Occipital lobe (tissue), 2 donors: Measurements from ENCODE around the gene IFFO2. TPM values are rescaled to one million over a fixed set of nuclear protein-coding genes. Genes with fewer than 3 reads are reported as not detected.
A peak's percentile ranks its signal among the peaks of the same experiment; 100 is the strongest.
"Not testable (repeated sequence)": the region's sequence is repeated elsewhere in the genome, so short reads cannot be mapped to it uniquely, and the experiment has no call there.

ENCODE experiments used
- DNase-seq: peaks from one replicate; lab custom pipeline; 2025; lab: John Stamatoyannopoulos, UW
- total RNA-seq: library from RNA; depleted of rRNA; stranded (reverse); fragments of >200 nt; gene quantifications from one replicate; pipeline ENCODE4 v1.2.3, GENCODE V29; 2014

The IFFO2 gene
- total RNA-seq, 1 donor from 2014 or later = 5.8 TPM

DNA sequence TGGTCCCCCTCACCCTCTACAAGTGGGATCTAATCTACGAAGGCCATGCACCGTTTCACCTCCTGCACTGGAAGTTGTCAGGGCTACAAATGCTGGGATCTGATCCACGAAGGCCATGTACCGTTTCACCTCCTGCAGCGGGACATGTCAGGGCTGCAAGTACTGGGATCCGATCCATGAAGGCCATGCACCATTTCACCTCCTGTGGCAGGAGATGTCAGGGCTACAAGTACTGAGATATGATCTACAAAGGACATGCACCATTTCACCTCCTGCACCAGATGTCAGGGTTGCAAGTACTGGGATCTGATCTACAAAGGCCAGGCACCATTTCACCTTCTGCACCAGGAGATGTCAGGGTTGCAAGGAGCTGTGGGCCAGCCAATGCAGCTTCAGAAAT, 61.2 kb downstream of the IFFO2 start:
- DNase-seq = no peak

DNA sequence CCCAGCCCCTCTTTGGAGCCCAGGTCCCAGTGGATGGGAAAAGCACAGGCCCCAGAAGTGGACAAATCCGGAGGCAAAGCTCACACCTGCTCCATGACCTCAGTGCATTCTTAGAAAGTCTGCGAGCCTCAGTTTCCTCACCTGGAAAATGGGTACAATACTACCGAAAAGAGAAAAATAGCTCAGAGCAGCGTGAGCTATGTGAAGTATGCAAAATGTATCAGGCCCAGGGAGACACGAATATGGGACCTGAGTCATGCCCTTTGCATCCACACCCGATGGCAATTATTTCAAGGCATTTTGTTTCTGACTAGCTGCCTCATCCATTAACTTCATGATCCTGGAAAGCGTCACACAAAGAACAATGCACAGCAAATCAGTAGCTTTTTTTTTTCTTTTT, 63.4 kb downstream of the IFFO2 start:
- no peak for DNase-seq

DNA sequence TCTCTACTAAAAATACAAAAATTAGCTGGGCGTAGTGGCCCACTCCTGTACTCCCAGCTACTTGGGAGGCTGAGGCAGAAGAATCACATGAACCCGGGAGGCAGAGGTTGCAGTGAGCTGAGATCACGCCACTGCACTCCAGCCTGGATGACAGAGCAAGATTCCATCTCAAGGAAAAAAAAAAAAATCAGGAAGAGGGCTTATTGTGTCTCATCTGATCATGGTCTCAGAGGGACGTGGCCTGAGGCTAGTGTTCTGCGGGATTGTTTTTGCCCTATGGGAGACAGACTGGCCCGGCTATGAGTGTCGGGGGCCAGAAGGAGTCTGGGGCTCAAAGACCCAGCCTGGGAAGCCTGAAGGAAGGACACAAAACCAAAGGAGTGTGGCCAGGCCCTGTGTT, 64.6 kb downstream of the IFFO2 start:
- DNase-seq = not testable (repeated sequence)

DNA sequence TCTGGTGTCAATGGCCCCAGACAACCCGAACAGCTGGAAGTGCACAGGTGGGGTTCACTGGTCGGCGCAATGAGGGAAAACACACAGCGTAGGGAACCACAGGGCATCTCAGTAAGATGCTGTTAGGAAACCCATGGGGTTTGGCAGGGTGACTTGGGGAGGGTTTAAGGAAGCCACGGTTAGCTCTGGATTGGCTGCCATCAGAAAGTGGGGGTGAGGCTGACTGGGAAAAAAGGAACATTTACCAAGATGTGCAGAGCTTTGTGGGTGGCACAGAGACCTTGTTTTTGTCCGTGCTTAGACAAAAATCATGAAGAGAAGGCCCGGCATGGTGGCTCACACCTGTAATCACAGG, 65.1 kb downstream of the IFFO2 start:
- DNase-seq = no peak

DNA sequence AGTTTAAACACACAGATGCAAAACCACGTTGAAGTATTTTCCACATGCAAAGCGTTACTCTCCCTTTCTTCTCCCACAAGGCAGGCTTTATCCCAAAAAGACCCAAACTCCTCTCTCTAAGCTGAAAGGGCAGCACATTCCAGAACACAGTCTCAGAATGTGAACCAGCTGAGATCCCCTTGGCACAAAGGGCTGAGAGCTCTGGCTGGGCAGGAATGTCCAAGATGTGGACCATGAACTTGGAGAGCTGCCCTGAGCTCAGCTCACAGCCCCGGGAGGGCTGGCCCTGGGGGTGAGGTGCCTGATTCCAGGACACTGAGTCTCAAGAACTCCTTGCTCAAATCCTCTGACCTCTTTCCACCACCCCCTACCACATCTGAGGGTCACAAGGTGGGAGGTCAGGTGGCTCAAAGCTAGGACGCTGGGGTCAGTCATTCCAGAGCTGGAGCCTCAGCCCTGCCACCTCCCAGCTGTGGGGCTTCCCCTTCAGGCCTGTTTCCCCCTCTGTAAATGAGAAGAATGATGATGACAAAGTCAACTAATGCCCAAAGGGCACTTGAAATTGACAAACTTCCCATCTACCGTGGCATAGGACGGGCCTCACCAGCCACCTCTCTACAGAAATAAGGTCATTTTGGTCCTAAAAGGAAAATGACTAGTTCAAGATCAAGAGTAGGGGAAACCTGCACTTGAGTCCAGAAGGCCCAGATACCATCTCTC, 65.6 kb downstream of the IFFO2 start:
- DNase-seq = no peak

DNA sequence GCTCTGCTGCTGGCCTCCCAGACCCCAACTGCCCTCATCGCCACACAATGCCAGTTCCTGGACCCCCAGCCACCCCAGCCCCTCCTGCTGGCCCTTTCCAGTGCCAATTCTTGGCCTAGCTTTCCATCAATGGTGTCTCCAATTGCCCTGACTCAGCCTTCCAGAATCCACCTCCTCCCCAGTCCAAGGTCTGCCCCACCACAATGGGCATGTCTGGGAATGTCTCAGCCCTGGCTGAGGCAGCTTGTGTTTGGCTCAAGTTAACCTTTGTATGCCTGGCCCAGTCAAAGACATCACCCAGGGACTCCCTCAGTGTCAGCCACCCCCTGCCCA, 70.5 kb downstream of the IFFO2 start:
- DNase-seq = no peak

DNA sequence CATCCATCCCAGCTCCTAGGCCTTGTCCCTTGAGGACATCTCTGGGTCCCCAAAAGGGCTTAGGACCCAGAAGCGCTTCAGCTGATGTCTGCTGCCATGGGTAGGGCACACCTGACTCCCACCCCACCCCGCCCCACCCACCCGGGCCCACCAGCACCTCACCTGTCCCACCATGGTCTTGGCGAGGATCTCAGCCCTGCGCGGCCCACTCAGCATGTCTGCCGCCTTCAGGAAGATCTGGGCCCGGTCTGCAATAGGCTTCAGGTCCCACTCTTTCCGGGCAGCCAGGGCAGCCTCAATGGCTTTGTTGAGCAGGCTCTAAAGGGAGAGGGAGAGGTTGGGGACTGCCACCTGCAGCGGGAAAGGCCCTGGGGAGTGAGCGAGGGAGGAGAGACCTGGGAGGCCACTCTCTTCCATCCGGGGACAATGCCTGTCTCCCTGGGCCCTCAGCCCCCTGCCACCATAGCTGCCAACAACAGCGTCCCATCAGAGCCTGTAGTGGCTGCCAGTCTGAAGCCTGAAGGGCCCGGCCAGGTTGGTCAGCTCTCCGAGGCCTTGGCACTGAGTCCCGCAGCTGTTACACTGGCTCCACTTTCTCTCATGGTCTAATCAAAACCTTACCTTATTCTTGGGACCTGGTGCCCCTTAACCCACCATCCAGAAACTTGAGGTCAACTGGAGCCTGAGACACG, 71.0 kb downstream of the IFFO2 start:
- no peak for DNase-seq

DNA sequence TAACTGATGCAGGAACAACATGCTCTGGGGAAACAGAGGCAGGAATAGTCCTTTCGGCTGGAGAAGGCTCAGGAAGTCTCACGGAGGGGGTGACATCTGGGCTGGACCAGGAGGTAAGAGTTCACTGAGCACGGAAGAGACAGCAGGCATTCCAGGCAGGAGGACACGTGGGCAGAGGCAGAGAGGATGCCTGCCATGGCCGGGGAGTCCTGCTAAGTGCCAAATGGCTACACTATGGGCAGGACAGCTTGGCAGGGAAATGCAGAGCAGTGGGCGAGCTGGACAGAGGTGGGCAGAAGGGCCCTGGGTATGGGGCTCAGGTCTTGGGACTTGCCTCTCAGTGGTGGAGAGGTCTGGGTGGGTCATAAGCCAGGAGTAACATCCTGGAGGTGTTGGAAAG, 71.7 kb downstream of the IFFO2 start:
- no peak for DNase-seq

DNA sequence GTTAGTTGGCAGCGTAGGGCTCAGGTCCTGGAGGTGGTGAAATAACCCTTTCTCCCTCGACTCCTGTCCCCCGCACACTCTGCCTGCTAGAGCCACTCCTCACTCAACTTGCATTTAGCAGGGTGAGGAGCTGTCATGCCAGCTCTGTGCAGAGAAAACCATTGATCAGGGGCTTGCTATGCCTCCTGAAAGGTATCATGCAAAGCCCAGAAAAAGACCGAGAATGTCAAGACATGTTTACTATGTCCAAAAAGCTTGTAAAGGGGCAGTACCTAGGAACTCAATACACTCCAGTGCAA, 72.1 kb downstream of the IFFO2 start:
- DNase-seq = no peak

DNA sequence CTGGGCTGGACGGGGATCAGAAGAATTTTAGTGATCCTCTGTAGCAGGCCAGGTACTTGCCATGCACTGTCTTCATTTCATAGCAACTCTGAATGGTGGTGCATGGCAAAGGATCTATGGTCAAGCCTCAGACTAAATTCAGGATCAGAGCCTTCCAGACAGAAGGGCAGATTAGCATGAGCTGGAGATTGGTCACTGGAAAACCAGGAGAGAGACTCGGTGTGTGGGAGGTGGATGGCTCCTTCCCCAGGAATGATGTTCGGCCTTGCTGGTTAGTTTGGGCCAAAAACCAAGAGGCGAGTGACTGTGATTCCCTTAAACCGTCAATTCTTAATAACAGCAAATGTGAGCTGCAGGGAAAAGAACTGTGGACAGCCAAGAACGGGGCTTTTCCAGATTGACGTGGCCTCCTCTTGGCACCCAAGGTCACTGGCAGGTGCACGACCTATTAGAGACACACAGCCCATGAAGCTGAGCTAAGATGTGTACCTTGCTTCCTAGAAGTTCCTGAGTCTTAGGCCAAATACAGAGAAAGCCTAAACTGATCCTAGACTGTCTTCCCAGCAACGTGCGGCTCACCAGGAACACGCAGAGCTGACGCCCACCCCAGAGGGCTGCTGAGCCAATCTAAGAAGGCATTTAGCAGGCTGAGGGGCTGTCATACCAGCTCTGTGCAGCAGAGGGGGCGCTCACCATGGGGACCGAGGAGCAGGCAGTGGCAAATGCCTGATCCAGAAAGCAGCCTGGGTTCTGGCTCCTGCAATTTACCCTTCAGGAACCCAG, 72.6 kb downstream of the IFFO2 start:
- peak; percentile 67 for DNase-seq

DNA sequence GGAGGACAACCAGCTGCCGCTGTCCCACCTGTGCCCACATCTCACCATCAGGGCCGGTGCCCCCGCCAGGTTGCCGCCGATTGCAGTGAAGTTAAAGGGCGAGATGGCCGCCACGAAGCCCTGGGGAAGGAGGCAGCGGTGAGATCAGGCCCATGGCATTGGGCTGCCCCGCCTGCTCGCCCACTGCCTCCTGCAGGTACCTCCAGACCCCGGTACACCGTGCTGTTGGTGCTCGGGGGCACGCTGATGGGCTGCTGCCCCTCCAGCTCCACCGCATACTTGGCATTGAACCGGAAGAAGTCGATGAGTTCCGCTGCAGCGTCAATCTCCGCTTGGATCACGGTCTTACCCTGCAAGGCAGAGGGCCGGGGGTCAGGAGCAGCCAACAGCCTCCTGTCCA, 73.4 kb downstream of the IFFO2 start:
- no peak for DNase-seq

DNA sequence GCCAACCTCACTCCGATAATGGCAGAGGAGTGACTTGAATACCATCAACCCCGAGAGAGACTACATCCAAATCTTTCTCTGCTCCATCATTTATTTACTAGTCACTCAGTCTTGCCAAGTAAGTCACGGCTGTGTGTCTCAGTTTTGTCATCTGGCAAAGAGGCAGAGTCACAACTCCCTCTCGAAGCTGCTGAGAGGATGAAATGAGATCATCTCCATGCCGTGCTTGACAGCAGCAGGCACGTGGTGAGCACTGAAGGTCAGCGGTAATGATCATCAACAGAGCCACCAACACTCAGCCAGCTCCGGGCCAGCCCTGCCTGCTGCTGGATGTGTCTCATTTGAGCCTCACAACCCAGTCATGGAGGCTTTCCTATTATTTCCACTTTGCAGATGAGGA, 74.0 kb downstream of the IFFO2 start:
- DNase-seq = peak; percentile 8

DNA sequence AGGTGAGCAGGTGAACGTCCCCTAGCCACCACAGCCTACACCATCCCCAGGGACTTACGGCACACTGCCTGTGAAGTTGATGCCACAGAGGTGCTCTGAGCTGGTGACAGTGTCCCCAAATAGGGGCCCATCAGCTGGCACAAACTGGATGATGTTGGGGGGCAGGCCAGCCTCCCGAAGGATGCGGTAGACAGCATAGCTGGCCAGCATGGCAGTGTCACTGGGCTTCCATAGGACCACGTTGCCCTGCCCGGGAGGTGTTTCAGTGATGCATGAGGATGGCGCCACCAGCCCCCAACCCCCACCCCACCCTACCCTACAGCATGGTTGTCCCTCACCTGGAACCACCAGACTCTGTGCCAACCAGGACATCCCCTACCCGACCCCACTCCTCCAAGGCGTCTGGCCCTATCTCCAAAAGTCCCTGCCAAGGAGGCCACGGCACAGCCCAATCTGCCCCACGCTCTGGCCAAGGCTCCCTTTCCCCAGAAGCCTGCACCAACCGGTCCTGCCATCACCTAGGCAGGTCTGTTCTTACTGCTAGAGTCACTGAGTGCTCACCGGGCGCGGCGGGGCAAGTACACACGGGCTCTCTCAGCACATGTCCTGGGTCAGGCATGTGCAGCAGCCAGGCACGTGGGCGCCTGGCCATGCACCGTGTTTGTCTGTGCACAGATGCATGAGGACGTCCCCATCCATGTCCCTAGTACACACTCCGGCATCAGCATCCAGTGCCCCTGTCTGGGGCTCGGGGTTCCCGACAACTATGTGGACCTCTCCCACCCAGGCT, 74.6 kb downstream of the IFFO2 start:
- no peak for DNase-seq

DNA sequence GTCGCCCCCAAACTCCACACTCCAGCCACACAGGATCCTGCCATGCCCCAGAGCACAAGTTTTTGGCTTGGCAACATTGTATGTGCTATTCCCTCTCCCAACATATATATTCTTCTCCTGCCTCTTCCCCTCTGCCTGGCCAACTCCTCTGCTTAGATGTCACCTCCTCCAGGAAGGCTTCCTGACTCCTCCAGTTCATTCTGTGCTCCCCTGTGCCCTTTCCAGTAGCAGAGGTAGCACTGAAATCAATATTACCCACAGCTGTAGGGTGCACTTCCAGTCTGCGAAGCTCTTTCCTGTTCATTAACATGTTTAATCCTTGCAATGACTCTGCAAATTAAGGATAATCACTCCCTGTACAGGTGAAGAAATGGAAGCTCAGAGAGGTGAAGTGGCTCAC, 75.3 kb downstream of the IFFO2 start:
- no peak for DNase-seq

DNA sequence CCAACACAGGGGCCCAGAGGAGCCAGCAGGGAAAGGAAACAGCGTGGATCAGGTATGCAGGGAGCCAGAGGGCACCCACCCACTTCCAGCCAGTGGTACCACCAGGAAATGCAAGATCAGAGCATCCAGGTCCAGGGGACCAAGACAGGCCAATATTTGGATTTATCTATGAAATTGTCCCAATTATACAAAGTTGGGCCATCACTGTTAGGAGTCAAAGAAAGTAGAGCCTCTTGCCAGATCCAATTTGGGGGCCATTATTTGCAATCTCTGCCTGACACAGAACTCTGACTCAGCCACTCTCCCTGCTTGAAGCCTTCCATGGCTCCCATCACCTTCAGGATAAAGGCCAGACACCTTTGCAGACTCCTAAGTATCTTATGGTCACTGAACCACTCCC, 75.9 kb downstream of the IFFO2 start:
- no peak for DNase-seq

DNA sequence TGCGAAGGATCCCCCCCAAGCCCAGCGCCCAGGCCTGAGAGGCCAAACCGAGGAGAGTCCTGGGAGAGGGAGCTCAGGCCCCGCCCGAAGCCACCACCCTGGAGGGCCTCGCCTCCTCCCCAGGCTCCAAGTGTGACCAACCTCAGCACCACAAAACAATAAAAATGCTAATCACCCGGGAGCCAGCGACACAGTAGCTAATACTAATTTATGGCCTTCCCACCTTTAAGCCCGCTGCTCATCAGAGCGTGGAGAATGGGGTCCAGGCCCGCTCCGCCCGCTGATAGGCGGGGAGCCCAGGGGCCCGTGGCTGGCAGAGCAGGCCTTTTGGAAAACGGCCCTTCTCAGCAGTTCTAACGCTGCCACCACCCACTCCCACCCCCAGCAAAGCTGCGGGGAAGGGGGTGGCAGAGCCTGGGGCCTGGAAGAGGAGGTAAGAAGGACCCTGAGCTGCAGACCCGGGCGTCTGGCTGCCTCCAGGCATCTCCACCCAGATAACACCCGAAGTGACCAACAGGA, 76.6 kb downstream of the IFFO2 start:
- no peak for DNase-seq

DNA sequence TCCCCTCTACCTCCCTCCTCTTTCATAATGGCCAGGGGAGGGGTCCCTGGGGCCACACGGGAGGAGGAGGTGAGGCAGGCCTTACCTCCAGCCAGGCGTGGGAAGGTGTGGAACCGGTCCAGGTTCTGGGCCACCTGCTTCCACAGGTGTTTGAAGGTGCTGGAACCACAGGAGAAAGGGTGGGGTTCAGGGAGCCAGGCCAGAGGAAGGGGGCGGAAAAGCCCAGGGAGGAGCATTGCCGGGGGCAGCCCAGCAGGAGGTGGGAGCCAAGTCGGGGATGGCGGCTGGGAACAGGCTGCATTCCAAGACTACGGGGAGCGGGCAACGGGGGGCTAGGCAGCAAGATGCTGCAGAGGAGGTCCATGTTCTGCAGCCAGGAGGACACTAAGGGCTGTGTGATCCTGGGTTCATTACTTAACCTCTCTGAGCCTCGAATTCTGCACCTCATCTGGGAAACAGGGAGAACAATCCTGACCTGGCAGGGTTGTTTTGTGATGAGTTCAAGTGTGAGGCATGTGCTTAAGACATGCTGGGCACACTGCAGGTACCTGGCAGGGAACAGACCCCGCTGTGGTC, 77.2 kb downstream of the IFFO2 start:
- DNase-seq = no peak

DNA sequence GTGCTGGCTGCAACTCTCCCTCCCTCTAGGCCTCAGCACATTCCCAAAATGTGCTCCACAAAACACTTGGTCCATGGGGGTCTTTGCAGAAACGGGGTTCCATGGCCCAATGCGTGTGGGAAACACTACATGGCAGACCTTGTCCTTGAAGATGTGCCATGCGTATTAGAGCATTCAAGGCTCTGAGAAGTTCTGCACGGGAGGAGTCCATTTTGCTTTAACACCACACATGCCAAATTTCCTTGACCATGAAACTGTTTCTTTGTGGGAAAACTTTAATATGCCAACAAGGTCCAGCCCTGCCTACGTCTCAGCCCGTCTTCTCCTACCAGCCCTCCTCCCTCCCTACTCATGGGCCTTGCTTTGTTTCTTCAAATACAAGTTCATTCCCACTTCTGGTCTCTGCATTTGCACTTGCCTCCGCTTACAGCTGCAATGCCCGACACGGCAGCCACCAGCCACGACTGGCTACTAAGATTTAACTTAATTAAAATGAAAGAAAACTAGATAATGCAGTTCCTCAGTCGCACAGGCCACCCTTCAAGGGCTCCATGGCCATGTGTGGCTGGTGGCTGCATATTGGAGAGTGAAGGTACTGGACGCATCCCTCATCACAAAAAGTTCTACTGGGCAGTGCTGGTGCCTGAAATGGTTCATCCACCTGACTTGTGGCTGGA, 77.8 kb downstream of the IFFO2 start:
- no peak for DNase-seq

DNA sequence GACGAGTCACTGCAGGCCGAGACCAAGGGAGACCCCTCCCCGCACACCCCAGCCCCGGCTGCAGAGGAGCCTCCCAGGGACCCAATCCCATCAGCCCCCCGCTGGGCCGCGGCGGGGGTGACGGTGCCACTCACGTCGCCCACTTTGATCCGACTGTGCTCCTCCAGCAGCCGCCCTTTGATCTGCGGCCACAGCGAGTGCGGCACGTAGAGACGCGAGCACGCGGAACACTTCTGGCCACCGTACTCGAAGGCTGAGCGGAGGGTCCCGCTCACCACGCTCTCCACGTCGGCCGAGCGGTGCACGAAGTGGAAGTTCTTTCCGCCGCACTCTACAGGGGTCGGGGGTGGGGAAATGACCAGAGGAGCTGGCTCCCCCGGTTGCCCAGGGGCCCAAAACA, 79.2 kb downstream of the IFFO2 start:
- no peak for DNase-seq

DNA sequence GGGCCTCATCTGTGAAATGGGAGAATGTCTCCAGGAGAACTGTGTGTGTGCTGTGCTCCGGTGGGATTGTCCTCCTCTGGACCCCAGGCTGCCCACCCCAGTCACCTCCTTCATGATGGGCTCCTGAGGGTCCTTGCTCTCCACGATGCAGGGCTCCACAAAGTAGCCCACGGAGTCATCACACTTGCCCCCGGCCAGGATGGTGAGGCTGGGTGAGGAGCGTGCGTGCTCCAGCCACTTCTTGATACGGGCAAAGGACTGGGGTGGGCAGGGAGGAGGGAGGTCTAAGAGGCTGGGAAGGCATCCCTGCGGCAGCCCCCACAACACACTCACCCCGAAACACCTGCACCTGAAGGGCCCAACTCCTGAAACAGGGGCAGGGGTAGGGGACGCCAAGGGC, 80.3 kb downstream of the IFFO2 start:
- no peak for DNase-seq

DNA sequence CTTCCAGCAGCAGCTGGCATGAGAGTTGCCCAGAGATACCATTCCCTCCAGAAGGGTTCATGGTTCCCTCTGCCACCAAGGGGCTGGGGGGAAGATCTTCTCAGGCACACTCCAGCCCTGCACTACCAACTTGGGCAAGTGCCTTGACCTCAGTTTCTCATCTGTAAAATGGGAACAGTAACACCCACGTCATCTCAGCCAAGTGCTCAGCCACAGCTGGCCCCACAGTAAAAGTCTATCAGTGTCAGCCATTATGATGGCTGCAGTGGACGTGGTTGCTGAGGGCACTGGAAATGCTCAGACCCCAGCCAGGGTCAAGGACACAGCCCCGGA, 80.7 kb downstream of the IFFO2 start:
- DNase-seq = no peak
